ENCODE measurements around the gene COBL. TPM values are rescaled to one million over a fixed set of nuclear protein-coding genes. Genes with fewer than 3 reads are reported as not detected.

COBL gene
- total RNA-seq, 1 experiment from 2014 or later: 0.39 TPM

- in situ Hi-C loops (cut with HindIII; ENCODE audit: low pct_unique_long_range_greater_than_20kb, low sequenced_read_pairs) (no loop called here), intact Hi-C loops (cut with micrococcal nuclease; ENCODE audit: unreplicated experiment) (no loop called here)
- Histone ChIP-seq H3K4me1 (ENCODE audit: control insufficient read depth, insufficient read depth, low read length) (no peaks in the 10 kb centered on the region), H3K36me3 (ENCODE audit: control insufficient read depth, insufficient read depth, low read length) (no peaks in the 10 kb centered on the region), H3K9me3 (ENCODE audit: control insufficient read depth, insufficient read depth, low read depth, low read length) (no peaks in the 10 kb centered on the region), H3K27me3 (ENCODE audit: control insufficient read depth, insufficient read depth, low read length) (peaks cover 5% of the 10 kb centered on the region), H3K27ac (ENCODE audit: low read length) (no peak overlapping the region), H3K4me3 (ENCODE audit: low read depth in 2 of 2, low read length in 2 of 2) (no peak overlapping the region)
- ChIA-PET POLR2A (no interaction called here), CTCF (no interaction called here)
- ATAC-seq (no peak), DNase-seq (ENCODE audit: low read depth, low spot score) (no peak)
- BruUV-seq (replicated peaks): no TSS peak
- TF ChIP-seq REST (IDR thresholded peaks at IDR 0.05; ENCODE audit: insufficient read depth in 1 of 2, low read depth in 2 of 2, low read length in 1 of 2) (no peak), POLR2AphosphoS5 (IDR thresholded peaks at IDR 0.05; ENCODE audit: low read depth, low read length) (no peak), CTCF (IDR thresholded peaks at IDR 0.05) (peak; percentile 16; the same call in 1 of the 2 replicates)
These were observed 337.9 kb downstream of the COBL start for GRCh38 chr7:50978633-50979215.

- TF ChIP-seq CTCF (IDR thresholded peaks at IDR 0.05) (no peak), SIN3A (IDR thresholded peaks at IDR 0.05; ENCODE audit: borderline replicate concordance, insufficient read depth, low read depth, low read length) (no peak), TCF7L2 (IDR thresholded peaks at IDR 0.05; ENCODE audit: low read depth, low read length) (no peak), POLR2AphosphoS5 (IDR thresholded peaks at IDR 0.05; ENCODE audit: low read depth, low read length) (no peak), REST (IDR thresholded peaks at IDR 0.05; ENCODE audit: insufficient read depth in 1 of 2, low read depth in 2 of 2, low read length in 1 of 2) (no peak)
- ATAC-seq (no peak), DNase-seq (ENCODE audit: low read depth, low spot score) (no peak)
- CTCF ChIA-PET: no interaction called here
- Histone ChIP-seq H3K9me3 (ENCODE audit: control insufficient read depth, insufficient read depth, low read depth, low read length) (no peaks in the 10 kb centered on the region), H3K27me3 (ENCODE audit: control insufficient read depth, insufficient read depth, low read length) (peaks cover 5% of the 10 kb centered on the region), H3K4me1 (ENCODE audit: control insufficient read depth, insufficient read depth, low read length) (no peaks in the 10 kb centered on the region), H3K4me3 (ENCODE audit: low read depth in 2 of 2, low read length in 2 of 2) (no peak overlapping the region), H3K36me3 (ENCODE audit: control insufficient read depth, insufficient read depth, low read length) (no peaks in the 10 kb centered on the region), H3K27ac (ENCODE audit: low read length) (no peak overlapping the region)
- no TSS peak for BruUV-seq (replicated peaks)
- intact Hi-C loops (cut with micrococcal nuclease; ENCODE audit: unreplicated experiment): no loop called here
- POLR2A ChIA-PET: no interaction called here
- in situ Hi-C loops (cut with HindIII; ENCODE audit: low pct_unique_long_range_greater_than_20kb, low sequenced_read_pairs): no loop called here
These were observed 339.2 kb downstream of the COBL start for GRCh38 chr7:50977421-50977820.
